ENCODE measurements around the gene LMBRD1. TPM values are rescaled to one million over a fixed set of nuclear protein-coding genes. Genes with fewer than 3 reads are reported as not detected.

The LMBRD1 gene
- total RNA-seq, 1 donor from 2014 or later = 51.3 TPM

DNA sequence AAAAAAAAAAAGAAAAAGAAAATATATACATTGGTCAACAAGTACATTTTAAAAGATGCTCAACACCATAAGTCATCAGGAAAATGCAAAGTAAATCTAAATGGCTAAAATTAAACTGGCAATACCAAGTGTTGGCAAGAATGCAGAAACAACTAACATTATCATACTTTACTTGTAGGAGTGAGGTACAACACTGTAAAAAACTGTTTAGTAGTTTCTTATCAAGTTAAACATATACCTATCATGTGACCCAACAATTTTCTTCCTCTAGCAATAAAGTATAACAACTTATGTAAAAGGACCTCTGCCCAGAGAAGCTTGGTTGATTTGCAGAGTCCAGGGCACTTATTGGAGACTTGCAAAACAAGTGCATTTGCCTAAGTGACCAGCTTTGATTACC, 40.4 kb downstream of the LMBRD1 start:
- DNase-seq (no peak), ATAC-seq (ENCODE audit: low read depth) (no peak)
- intact Hi-C loops (cut with micrococcal nuclease) = no loop called here
- CTCF ChIA-PET = no interaction called here
- H3K36me3 Mint-ChIP-seq (ENCODE audit: low read depth) = peaks cover 53% of the 10 kb centered on the region
- H3K4me3 Mint-ChIP-seq = no peak overlapping the region
- no peaks in the 10 kb centered on the region for H3K27me3 Mint-ChIP-seq
- H3K27ac Mint-ChIP-seq = no peak overlapping the region
- TF ChIP-seq, protein P1, sequence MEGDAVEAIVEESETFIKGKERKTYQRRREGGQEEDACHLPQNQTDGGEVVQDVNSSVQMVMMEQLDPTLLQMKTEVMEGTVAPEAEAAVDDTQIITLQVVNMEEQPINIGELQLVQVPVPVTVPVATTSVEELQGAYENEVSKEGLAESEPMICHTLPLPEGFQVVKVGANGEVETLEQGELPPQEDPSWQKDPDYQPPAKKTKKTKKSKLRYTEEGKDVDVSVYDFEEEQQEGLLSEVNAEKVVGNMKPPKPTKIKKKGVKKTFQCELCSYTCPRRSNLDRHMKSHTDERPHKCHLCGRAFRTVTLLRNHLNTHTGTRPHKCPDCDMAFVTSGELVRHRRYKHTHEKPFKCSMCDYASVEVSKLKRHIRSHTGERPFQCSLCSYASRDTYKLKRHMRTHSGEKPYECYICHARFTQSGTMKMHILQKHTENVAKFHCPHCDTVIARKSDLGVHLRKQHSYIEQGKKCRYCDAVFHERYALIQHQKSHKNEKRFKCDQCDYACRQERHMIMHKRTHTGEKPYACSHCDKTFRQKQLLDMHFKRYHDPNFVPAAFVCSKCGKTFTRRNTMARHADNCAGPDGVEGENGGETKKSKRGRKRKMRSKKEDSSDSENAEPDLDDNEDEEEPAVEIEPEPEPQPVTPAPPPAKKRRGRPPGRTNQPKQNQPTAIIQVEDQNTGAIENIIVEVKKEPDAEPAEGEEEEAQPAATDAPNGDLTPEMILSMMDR (IDR thresholded peaks at IDR 0.05) = no peak
- POLR2A ChIA-PET = no interaction called here
- peaks cover 2% of the 10 kb centered on the region for H3K9me3 Mint-ChIP-seq
- peaks cover 46% of the 10 kb centered on the region for H3K4me1 Mint-ChIP-seq

GRCh38 chr6:69735027-69735426, 61.8 kb downstream of the LMBRD1 start:
- DNase-seq = no peak
- ChIA-PET CTCF (interaction anchor here (1.2 to 4.9 kb wide), 3 partner anchors 54 to 372 kb away, joined by 3 to 39 read pairs (median 5); partner anchors contain the start of gene LMBRD1), POLR2A (no interaction called here)
- no peaks in the 10 kb centered on the region for H3K9me3 Mint-ChIP-seq
- intact Hi-C loops (cut with micrococcal nuclease) = no loop called here
- TF ChIP-seq, protein P1 (IDR thresholded peaks at IDR 0.05) = no peak
- H3K4me3 Mint-ChIP-seq = no peak overlapping the region
- H3K27me3 Mint-ChIP-seq = no peaks in the 10 kb centered on the region
- H3K36me3 Mint-ChIP-seq (ENCODE audit: low read depth) = peaks cover 57% of the 10 kb centered on the region
- no peak for ATAC-seq (ENCODE audit: low read depth)
- no peak overlapping the region for H3K27ac Mint-ChIP-seq
- peaks cover 13% of the 10 kb centered on the region for H3K4me1 Mint-ChIP-seq

DNA sequence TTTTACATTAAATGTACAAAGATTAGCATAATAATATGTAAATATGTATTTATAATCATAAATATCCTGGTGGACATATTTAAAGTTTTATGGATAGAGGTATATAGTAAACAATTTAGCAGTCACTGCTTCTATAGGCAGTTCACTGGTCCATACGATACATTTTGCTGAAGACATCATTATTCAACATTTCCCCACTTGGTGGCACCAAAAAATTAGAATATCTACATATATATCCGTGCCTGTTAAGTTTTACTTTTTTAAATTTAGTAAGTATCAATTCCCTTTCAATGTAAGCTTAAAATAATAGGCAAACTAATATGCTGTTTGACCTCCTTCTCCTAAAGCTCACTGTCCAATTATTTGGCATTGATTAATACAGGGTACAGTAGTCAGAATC, 64.2 kb downstream of the LMBRD1 start:
- ATAC-seq (ENCODE audit: low read depth) = peak; percentile 64
- Mint-ChIP-seq H3K9me3 (no peaks in the 10 kb centered on the region), H3K27me3 (no peaks in the 10 kb centered on the region), H3K4me1 (peaks cover 13% of the 10 kb centered on the region), H3K4me3 (no peak overlapping the region), H3K36me3 (ENCODE audit: low read depth) (peaks cover 46% of the 10 kb centered on the region), H3K27ac (no peak overlapping the region)
- intact Hi-C loops (cut with micrococcal nuclease) = loop anchor here (1.0 to 5.0 kb wide), 6 partner anchors 16 to 376 kb away; partner anchors contain the start of gene COL19A1
- no peak for DNase-seq
- TF ChIP-seq, protein P1 (IDR thresholded peaks at IDR 0.05) = no peak
- ChIA-PET CTCF (interaction anchor here (0.8 to 4.9 kb wide), 8 partner anchors 11 to 374 kb away, joined by 3 to 39 read pairs (median 3); no protein-coding TSS in a partner anchor), POLR2A (interaction anchor here (1.0 to 1.4 kb wide), 2 partner anchors 64 to 134 kb away, joined by 3 to 12 read pairs; partner anchors contain the start of gene LMBRD1)

DNA sequence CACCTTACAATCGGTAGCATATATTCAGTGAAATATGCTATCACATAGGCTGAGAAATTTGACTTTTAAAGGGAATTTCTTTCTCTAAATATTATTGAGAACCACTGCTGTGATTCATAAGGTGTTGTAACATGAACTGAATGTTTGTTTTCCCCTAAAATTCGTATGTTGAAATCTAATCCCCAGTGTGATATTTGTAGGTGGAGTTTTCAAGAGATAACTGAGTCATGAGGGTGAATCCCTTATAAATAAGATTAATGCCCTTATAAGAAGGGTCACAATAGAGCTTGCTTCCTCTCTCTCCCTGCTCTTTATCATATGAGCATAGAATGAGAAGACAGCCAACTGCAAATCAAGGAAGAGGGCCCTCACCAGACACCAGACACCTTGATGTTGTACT, 64.8 kb downstream of the LMBRD1 start:
- H3K4me1 Mint-ChIP-seq = peaks cover 13% of the 10 kb centered on the region
- H3K27ac Mint-ChIP-seq = no peak overlapping the region
- no peaks in the 10 kb centered on the region for H3K27me3 Mint-ChIP-seq
- H3K36me3 Mint-ChIP-seq (ENCODE audit: low read depth) = peaks cover 45% of the 10 kb centered on the region
- H3K9me3 Mint-ChIP-seq = no peaks in the 10 kb centered on the region
- ATAC-seq (ENCODE audit: low read depth) = no peak
- POLR2A ChIA-PET = interaction anchor here (1.0 to 1.4 kb wide), 2 partner anchors 65 to 135 kb away, joined by 3 to 12 read pairs; partner anchors contain the start of gene LMBRD1
- no peak for DNase-seq
- CTCF ChIA-PET = interaction anchor here (0.8 to 3.7 kb wide), 6 partner anchors 10 to 376 kb away, joined by 3 to 29 read pairs (median 3); no protein-coding TSS in a partner anchor
- TF ChIP-seq, protein P1 (IDR thresholded peaks at IDR 0.05) = no peak
- H3K4me3 Mint-ChIP-seq = no peak overlapping the region
- intact Hi-C loops (cut with micrococcal nuclease) = loop anchor here (1.0 to 5.0 kb wide), 6 partner anchors 15 to 376 kb away; partner anchors contain the start of gene COL19A1

DNA sequence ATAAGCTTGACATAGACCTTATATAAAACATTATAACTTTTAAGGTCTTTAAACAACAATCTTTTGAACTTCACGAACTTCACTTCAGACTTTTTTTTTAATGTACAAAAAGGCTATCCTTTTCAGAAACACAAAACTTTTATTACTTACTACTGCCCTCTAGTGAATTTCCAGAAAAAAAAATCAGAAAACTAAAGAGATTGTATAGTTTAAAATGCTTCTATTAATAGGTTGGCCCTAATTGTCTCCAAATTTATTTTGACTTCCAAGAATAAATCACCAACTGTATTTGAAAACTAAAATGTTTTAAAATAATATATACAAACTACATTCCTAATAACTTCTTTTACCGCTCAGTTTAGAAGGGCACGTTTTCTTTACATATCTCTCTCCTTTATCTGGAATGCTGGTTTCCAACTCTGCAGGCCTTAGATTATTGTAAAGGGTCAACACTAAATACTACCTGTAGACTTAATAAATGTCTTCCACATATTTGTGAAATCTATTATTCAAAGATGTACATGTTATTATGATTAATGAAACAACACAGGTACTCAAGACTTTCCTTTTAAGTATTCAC, 66.8 kb downstream of the LMBRD1 start:
- ChIA-PET CTCF (interaction anchor here (0.8 to 3.7 kb wide), 4 partner anchors 10 to 436 kb away, joined by 3 to 29 read pairs (median 4); no protein-coding TSS in a partner anchor), POLR2A (no interaction called here)
- TF ChIP-seq, protein P1 (IDR thresholded peaks at IDR 0.05) = no peak
- intact Hi-C loops (cut with micrococcal nuclease) = loop anchor here (2.0 to 5.0 kb wide), 2 partner anchors 37 to 437 kb away; no protein-coding TSS in a partner anchor
- Mint-ChIP-seq H3K4me3 (no peak overlapping the region), H3K4me1 (peaks cover 16% of the 10 kb centered on the region), H3K36me3 (ENCODE audit: low read depth) (peaks cover 47% of the 10 kb centered on the region), H3K27me3 (no peaks in the 10 kb centered on the region), H3K27ac (no peak overlapping the region), H3K9me3 (peaks cover 7% of the 10 kb centered on the region)
- ATAC-seq (ENCODE audit: low read depth) (no peak), DNase-seq (no peak)
